Embryonic facial prominence (tissue), 1 donor: ENCODE measurements around the gene DENND1B.
"Not testable (repeated sequence)": the region's sequence is repeated elsewhere in the genome, so short reads cannot be mapped to it uniquely, and the experiment has no call there.

Experiments
- DNase-seq: peaks from one replicate; pipeline ENCODE4 v3.0.0-alpha.2; 2016; ENCODE audit errors: extremely low spot score

DENND1B gene

GRCh38 chr1:197786280-197786679, 11.0 kb upstream of the DENND1B start:
- no peak for DNase-seq

- no peak for DNase-seq
Observed at GRCh38 chr1:197783510-197783948, 8.2 kb upstream of the DENND1B start.

- DNase-seq: no peak
Observed at GRCh38 chr1:197782722-197783360, 7.6 kb upstream of the DENND1B start.

GRCh38 chr1:197781968-197782721, 6.9 kb upstream of the DENND1B start:
- DNase-seq: no peak

GRCh38 chr1:197779921-197780320, 4.6 kb upstream of the DENND1B start:
- DNase-seq: no peak

GRCh38 chr1:197778366-197778945, 3.2 kb upstream of the DENND1B start:
- DNase-seq: no peak

GRCh38 chr1:197776351-197777105, 1.2 kb upstream of the DENND1B start:
- DNase-seq: no peak

- no peak for DNase-seq
Observed at GRCh38 chr1:197774466-197775281, 606 bp downstream of the DENND1B start.

- DNase-seq: no peak
Observed at GRCh38 chr1:197773856-197774255, 1.4 kb downstream of the DENND1B start.

- no peak for DNase-seq
Observed at GRCh38 chr1:197771904-197772556, 3.2 kb downstream of the DENND1B start.

- no peak for DNase-seq
Observed at GRCh38 chr1:197771386-197771785, 3.9 kb downstream of the DENND1B start.

- DNase-seq: no peak
Observed at GRCh38 chr1:197770243-197770642, 5.0 kb downstream of the DENND1B start.

GRCh38 chr1:197769287-197769686, 6.0 kb downstream of the DENND1B start:
- DNase-seq: no peak

GRCh38 chr1:197768014-197768805, 7.1 kb downstream of the DENND1B start:
- DNase-seq: no peak

GRCh38 chr1:197763769-197764168, 11.5 kb downstream of the DENND1B start:
- no peak for DNase-seq

GRCh38 chr1:197763307-197763706, 12.0 kb downstream of the DENND1B start:
- DNase-seq: no peak

- no peak for DNase-seq
Observed at GRCh38 chr1:197761654-197762053, 13.6 kb downstream of the DENND1B start.

- DNase-seq: not testable (repeated sequence)
Observed at GRCh38 chr1:197755553-197755952, 19.7 kb downstream of the DENND1B start.

GRCh38 chr1:197752652-197753164, 22.6 kb downstream of the DENND1B start:
- not testable (repeated sequence) for DNase-seq

- DNase-seq: no peak
Observed at GRCh38 chr1:197750366-197750765, 24.9 kb downstream of the DENND1B start.
